Stimulated activated CD4-positive, alpha-beta T cell treated with anti-CD3 and anti-CD28 coated beads, TNF-alpha, amount 100 ng/mL, for 4 hours (primary cell): ENCODE data around the gene LPCAT1.

Experiments
- DNase-seq, 3 experiments: peaks; one replicate each; pipeline ENCODE4 v3.0.0-alpha.2; 2020; ENCODE audit warnings: low read depth in 3 of 3

The LPCAT1 gene

DNA sequence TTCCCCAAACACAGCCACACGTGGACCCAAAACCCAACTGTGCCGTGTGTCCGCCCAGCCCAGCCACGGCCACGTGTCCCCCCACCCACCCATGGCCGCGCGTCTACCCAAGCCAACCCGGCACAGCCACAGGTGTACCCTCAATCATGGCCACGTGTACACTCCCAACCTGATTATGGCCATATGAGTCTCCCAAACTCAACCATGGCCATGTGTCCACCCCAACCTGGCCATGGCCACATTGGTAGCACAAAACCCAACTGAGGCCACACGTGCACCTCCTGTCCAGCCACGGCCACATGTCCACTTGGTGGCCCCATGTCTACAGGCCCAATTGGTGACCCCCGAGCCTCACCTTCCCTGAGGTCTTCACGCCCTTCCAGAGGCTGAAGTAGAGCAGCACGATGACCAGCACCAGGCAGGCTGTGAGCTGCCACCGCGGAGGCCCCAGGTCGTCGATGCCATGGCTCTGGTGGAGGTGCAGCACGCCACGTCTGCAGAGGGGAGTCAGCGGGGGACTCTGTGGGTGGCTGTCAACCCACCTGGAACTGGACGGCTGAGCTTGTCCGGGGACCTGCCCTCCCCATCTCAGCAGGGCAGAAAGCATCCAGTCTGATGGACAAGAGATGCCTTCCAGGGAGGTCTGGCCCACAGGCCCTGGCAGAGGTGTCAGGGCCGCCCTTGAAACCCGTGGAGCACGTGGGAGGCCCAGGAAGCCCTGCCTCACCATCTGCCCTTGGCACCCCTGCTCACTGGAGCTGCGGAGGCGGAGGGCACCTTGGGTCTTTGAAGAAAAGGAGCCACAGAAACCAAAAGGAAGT, 102.0 kb downstream of the LPCAT1 start:
- no peak for DNase-seq

DNA sequence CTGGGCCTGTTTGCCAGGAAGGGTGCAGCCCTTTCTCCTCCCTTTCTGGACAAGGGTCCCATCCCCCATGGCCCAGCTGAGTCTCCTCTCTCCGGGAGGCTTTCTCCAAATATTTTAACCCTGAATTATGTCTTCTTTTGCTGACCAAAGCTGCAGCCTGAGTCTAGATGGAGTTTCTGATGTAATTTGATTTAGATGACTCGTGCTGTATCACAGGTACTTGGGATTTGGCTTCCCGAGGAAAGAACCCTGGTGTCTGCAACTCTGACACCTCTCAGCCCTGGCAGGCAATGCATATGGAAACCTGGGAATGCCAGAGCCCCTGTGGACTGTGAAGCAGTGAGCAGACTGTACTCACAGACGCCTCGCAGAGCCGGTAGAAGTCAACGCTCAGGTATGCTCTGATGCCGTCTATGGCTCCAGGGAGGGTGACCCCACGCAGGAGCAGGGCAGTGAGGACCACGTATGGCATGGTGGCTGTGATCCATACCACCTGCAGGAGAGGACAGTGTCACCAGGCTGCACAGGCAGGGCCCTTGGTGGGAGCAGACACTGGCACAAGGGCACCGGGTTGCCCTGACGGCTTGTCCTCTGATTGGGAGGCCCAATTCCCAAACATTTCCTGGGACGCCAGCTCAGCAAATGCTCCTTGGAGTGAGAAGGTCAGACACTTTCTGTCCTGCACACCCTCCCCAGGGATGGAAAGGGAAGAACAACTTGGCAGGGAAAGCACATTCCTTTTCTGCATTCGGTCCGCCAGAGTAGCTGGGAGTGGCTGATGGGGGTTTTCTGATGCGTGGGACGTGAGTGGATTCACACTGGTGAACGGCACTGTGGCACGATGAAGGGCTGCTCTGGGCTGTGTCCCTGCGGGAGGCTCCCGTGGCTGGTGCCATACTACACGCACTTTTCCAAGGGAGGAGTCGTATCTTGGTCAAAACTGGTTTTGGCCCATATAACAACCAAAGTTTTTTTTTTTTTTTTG, 103.3 kb downstream of the LPCAT1 start:
- no peak for DNase-seq

DNA sequence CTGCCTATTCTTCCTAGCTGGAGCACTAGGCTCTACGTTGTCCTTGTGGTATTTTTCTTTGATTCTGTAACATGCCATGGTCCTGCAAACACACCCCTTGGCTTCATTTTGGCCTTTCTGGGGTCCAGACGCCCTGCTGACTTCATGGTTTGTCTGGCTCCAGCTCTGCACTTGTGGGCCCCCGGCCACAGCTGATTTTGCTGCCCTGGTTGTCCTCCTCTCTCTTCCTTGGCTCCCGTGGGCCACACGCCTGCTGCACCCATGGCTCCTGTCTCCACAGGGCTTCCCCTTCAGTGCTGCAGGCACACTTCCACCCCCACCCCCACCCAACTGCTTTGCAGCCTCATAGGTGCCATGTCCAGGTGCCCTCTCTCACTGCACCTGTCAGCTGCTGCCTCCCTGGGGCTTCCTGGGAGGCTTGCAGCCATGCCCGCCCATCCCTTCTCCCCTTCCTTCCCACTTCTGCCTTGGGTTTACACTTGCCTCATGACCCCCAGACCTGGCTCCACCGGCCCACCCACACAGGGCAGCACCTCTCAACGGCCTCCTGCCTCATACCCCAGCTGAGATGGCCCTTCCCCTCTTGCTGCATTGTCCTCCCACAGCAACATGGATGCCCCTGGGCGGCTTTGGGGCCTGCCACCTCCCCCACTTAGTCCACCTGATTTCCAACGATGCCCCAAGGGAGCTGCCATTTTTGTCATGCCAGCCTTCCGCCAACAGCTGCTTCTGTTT, 104.1 kb downstream of the LPCAT1 start:
- no peak for DNase-seq

DNA sequence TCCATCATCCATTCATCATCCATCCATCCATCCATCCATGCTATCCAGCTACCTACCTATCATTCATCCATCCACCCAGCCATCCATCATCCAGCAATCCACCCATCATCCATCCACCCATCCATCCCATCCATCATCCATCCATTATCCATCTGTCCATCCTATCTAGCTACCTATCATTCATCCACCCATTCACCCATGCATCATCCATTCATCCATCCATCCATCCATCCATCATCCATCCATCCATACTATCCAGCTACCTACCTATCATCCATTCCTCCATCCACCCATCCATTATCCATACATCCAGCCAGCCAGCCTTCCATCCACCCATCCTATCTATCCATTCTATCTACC, 104.9 kb downstream of the LPCAT1 start:
- no peak for DNase-seq

GRCh38 chr5:1418238-1418920, 105.4 kb downstream of the LPCAT1 start:
- DNase-seq: no peak

- no peak for DNase-seq
Measured at GRCh38 chr5:1417586-1418225, 106.1 kb downstream of the LPCAT1 start.

DNA sequence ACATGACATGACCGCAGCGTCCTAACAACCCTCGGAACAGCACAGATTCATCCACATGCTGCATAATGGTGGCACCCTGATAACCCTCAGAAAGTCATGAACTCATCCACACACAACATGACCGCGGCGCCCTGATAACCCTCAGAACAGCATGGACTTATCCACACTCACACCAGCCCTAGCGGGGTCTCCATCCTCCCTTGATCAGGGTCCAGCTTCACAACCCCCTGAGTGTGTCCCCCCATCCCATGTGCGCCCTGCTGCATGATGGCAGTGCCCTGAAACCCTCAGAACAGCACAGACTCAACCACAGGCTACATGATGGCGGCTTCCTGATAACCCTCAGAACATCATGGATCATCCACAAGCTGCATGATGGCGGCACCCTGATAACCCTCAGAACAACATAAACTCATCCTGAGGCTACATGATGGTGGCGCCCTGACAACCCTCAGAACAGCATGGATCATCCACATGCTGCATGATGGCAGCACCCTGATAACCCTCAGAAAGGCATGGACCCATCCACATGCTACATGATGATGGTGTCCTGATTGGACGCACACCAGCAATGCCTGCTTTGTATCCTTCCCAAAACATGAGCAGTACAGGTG, 106.8 kb downstream of the LPCAT1 start:
- no peak for DNase-seq

- no peak for DNase-seq
Measured at GRCh38 chr5:1415626-1416360, 108.0 kb downstream of the LPCAT1 start.

GRCh38 chr5:1415059-1415425, 108.7 kb downstream of the LPCAT1 start:
- no peak for DNase-seq

DNA sequence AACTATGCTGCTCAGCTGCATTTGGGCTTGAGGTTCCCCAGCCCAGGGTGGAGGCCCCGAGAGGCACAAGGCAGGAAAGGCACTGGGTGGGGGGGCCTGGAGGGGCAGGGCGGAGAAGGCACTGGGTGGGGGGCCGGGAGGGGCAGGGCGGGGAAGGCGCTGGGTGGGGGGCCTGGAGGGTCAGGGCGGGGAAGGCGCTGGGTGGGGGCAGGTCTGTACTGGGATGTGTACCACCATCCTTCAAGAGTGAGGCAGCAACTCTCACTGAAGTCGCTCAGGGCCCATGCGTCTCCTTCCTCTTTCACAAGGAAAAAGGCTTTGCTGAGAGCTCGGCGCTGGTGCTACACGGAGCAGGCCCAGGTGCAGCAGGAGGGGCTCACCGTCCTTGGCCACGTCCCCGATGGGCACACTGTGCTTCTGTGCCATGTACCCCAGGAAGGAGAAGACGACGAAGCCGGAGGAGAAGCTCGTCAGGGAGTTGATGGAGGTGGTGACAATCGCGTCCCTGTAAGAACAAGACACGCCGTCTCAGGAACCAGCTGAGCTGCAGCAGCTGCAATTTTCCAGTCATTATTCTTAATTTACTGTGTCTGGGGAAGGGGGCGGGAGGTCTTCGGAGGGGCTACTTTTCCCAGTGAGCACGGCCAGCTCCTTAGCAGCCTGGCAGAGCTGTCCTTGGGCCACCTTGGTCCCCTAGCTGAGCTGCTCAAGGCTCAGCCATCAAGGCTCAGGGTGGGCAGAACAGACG, 109.3 kb downstream of the LPCAT1 start:
- no peak for DNase-seq

- DNase-seq: no peak
Measured at GRCh38 chr5:1413611-1414241, 110.0 kb downstream of the LPCAT1 start.

DNA sequence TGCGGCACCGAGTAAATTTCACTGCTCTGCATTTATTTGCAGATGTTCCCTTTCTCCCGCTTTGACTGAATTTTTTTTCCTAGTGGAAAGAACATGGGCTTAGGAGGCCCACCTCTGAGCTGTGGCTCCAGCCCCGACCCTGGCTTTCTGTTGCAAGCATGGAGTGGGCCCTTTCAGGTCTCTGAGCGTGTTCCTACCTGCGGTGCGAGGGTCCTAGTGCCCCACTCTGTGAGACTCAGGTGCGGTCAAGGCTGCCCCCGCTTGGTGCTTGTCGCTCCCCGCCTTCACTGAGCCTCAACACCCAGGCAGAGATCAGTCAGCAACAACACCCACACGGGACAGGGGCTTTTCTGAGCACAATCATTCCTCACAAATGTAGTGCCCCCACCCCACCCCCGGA, 110.5 kb downstream of the LPCAT1 start:
- no peak for DNase-seq

DNA sequence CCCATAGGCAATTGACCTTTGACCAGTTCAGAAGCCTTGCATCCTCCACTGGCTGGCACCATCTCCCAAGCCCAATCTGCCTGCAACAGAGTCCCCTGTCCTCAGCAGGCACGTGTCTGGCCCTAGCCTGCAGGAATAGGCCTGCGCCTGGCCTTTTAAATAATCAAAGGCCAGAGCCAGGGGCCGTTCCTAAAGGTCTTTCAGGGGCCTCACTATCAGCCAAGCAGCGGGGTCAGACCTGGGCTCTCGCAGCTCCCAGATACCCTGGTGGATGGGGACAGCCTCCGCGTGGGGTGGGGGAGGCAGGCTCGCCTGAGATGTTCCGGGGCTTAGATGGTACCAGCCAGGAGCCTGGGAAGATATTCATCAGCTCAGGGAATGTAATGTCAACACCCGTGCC, 111.1 kb downstream of the LPCAT1 start:
- DNase-seq: no peak

- DNase-seq: no peak
Measured at GRCh38 chr5:1412163-1412562, 111.6 kb downstream of the LPCAT1 start.
